ENCODE measurements around the gene CNTN2.

DNA sequence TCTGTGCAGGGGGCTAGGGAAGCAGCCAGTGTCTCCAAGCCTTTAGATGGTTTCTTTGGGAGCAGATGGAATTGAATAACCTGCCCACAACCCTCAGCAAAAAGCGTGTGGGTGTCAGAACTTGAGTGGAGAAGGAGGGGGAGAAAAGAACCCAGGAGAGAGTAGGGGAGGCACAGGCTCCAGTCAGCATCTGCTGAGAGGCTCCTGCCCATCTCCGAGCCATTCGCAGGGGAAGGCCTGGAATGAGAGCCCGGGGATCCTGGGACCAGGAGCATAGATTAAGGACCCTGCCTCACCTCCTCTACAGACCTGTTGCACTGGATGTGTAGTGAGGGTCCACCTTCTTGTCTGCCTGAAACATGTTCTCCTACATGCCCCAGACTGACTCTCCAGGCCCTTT lies 25.0 kb downstream of the CNTN2 start:
- TF ChIP-seq, protein P1, sequence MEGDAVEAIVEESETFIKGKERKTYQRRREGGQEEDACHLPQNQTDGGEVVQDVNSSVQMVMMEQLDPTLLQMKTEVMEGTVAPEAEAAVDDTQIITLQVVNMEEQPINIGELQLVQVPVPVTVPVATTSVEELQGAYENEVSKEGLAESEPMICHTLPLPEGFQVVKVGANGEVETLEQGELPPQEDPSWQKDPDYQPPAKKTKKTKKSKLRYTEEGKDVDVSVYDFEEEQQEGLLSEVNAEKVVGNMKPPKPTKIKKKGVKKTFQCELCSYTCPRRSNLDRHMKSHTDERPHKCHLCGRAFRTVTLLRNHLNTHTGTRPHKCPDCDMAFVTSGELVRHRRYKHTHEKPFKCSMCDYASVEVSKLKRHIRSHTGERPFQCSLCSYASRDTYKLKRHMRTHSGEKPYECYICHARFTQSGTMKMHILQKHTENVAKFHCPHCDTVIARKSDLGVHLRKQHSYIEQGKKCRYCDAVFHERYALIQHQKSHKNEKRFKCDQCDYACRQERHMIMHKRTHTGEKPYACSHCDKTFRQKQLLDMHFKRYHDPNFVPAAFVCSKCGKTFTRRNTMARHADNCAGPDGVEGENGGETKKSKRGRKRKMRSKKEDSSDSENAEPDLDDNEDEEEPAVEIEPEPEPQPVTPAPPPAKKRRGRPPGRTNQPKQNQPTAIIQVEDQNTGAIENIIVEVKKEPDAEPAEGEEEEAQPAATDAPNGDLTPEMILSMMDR (conservative IDR thresholded peaks at IDR 0.05): no peak
- no peak for TF ChIP-seq ZFX (IDR thresholded peaks at IDR 0.05)
